ENCODE data around the gene TOP2A. TPM values are rescaled to one million over a fixed set of nuclear protein-coding genes. Genes with fewer than 3 reads are reported as not detected.

Gene TOP2A
- polyA plus RNA-seq, 1 experiment = 53.5 TPM

DNA sequence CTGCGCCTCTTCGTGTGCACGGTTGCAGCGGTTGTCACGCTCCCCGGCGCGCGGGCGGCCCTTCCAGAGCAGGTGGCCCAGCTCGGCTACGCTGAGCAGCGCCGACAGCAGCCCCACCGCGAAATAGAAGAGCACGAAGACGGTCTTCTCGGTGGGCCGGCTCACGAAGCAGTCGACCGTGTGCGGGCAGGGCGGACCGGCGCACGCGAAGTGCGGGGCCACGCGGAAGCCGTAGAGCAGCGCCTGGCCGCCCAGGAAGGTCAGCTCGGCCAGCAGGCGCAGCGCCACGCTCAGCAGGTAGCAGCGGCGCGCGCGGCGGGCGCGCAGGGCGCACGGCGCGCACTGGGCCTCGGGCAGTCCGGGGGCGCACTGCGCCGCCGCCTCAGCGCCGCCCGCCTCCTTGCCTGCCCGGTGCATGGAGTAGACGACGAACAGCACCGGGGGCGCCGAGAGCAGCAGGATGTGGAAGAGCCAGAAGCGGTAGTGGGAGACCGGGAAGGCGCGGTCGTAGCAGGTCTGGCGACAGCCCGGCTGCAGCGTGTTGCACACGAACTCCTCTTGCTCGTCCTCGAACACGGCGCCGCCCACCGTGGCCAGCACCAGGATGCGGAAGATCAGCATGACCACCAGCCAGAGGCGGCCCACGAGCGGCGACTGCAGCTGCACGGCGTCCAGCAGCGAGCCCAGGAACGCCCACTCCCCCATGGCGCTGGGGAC lies 54.4 kb downstream of the TOP2A start:
- no peak for DNase-seq (ENCODE audit: low read depth, low spot score)
- Histone ChIP-seq H3K9me3 (ENCODE audit: control insufficient read depth, insufficient read depth, low read length) (no peaks in the 10 kb centered on the region; the same call in 1 of the 2 replicates), H3K27me3 (ENCODE audit: control insufficient read depth, insufficient read depth, low read length) (no peaks in the 10 kb centered on the region), H3K4me3 (ENCODE audit: low read depth, low read length) (peak overlapping the region; percentile 59), H3K27ac (ENCODE audit: low read depth, low read length) (no peak overlapping the region)
- CTCF ChIA-PET = interaction anchor here (0.9 to 3.4 kb wide), 4 partner anchors 52 to 197 kb away, joined by 3 to 25 read pairs (median 14); no protein-coding TSS in a partner anchor
- POLR2A ChIA-PET = interaction anchor here (1.0 to 1.4 kb wide), 2 partner anchors 25 to 170 kb away, joined by 3 read pairs; no protein-coding TSS in a partner anchor
- TF ChIP-seq, protein P1, sequence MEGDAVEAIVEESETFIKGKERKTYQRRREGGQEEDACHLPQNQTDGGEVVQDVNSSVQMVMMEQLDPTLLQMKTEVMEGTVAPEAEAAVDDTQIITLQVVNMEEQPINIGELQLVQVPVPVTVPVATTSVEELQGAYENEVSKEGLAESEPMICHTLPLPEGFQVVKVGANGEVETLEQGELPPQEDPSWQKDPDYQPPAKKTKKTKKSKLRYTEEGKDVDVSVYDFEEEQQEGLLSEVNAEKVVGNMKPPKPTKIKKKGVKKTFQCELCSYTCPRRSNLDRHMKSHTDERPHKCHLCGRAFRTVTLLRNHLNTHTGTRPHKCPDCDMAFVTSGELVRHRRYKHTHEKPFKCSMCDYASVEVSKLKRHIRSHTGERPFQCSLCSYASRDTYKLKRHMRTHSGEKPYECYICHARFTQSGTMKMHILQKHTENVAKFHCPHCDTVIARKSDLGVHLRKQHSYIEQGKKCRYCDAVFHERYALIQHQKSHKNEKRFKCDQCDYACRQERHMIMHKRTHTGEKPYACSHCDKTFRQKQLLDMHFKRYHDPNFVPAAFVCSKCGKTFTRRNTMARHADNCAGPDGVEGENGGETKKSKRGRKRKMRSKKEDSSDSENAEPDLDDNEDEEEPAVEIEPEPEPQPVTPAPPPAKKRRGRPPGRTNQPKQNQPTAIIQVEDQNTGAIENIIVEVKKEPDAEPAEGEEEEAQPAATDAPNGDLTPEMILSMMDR (IDR thresholded peaks at IDR 0.05; ENCODE audit: low read depth, low read length) = no peak

DNA sequence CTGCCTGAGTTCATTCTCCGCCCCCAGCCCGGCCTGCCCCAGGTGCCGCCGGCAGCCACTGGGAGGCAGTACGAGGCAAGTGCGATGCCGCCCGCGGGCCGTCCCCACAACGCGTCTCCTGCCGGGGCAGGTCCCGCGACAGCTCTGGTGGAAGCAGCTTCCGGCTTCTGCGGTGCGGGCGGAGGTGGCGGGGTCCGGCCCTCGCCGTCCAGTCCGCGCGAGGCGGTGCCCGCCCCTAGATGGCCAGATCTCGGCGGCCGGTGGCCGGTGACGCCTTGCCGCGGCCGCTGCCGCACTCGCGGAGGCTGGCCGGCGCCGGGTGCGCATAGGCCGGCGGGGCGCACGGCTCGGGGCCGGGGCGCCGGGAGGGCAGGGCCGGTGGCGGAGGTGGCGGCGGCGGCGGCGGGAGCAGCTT lies 55.0 kb downstream of the TOP2A start:
- POLR2A ChIA-PET = interaction anchor here (1.0 to 1.4 kb wide), 2 partner anchors 26 to 170 kb away, joined by 3 read pairs; no protein-coding TSS in a partner anchor
- H3K27me3 ChIP-seq (ENCODE audit: control insufficient read depth, insufficient read depth, low read length) = no peaks in the 10 kb centered on the region
- H3K9me3 ChIP-seq (ENCODE audit: control insufficient read depth, insufficient read depth, low read length) = no peaks in the 10 kb centered on the region; the same call in 1 of the 2 replicates
- no peak overlapping the region for H3K27ac ChIP-seq (ENCODE audit: low read depth, low read length)
- TF ChIP-seq, protein P1 (IDR thresholded peaks at IDR 0.05; ENCODE audit: low read depth, low read length) = peak; percentile 70
- DNase-seq (ENCODE audit: low read depth, low spot score) = no peak
- H3K4me3 ChIP-seq (ENCODE audit: low read depth, low read length) = peak overlapping the region; percentile 59
- CTCF ChIA-PET = interaction anchor here (1.4 to 3.4 kb wide), 3 partner anchors 113 to 197 kb away, joined by 5 to 25 read pairs (median 20); no protein-coding TSS in a partner anchor

DNA sequence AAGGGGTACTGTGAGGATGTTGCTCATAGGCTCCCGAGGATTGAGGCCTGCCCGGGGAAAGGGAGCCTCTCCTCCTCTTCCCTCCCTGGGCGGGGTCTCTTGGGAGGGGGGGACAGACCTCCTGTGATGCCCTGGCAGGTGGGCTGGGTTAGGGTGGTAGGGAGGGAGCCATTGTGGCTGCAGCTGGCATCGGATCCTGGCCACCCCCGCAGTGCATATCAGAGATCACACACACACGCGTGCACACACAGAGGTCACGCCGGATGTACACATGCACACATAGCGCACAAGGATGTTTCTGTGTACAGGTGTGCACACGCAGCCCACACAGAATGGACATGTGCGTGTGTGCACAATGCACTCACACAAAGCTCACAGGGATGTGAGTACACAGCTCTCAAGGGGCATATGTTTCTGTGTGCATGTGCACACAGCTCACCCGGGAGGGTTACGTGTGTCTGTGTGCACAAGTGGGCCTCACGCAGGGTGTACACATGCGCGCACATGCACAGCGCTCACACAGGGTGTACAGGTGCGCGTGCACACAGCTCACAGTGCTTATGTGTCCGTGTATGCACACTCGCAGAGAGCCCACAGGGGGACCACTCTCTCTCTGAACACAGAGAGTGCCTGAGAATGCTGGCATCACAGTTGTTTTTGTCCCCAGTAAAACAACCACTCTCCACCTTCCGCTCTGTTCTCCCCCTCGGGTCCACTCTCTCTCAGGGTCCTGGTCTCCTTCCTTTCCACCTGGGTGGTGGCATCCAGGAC lies 55.6 kb downstream of the TOP2A start:
- peak overlapping the region; percentile 59 for H3K4me3 ChIP-seq (ENCODE audit: low read depth, low read length)
- TF ChIP-seq, protein P1 (IDR thresholded peaks at IDR 0.05; ENCODE audit: low read depth, low read length) = no peak
- DNase-seq (ENCODE audit: low read depth, low spot score) = no peak
- CTCF ChIA-PET = interaction anchor here (1.4 to 5.9 kb wide), 4 partner anchors 54 to 198 kb away, joined by 5 to 44 read pairs (median 22); partner anchors contain the start of gene TOP2A
- no peaks in the 10 kb centered on the region for H3K27me3 ChIP-seq (ENCODE audit: control insufficient read depth, insufficient read depth, low read length)
- POLR2A ChIA-PET = interaction anchor here (0.6 to 1.4 kb wide), 3 partner anchors 26 to 262 kb away, joined by 3 read pairs; partner anchors contain the start of gene NR1D1
- H3K9me3 ChIP-seq (ENCODE audit: control insufficient read depth, insufficient read depth, low read length) = no peaks in the 10 kb centered on the region; the same call in 1 of the 2 replicates
- no peak overlapping the region for H3K27ac ChIP-seq (ENCODE audit: low read depth, low read length)

DNA sequence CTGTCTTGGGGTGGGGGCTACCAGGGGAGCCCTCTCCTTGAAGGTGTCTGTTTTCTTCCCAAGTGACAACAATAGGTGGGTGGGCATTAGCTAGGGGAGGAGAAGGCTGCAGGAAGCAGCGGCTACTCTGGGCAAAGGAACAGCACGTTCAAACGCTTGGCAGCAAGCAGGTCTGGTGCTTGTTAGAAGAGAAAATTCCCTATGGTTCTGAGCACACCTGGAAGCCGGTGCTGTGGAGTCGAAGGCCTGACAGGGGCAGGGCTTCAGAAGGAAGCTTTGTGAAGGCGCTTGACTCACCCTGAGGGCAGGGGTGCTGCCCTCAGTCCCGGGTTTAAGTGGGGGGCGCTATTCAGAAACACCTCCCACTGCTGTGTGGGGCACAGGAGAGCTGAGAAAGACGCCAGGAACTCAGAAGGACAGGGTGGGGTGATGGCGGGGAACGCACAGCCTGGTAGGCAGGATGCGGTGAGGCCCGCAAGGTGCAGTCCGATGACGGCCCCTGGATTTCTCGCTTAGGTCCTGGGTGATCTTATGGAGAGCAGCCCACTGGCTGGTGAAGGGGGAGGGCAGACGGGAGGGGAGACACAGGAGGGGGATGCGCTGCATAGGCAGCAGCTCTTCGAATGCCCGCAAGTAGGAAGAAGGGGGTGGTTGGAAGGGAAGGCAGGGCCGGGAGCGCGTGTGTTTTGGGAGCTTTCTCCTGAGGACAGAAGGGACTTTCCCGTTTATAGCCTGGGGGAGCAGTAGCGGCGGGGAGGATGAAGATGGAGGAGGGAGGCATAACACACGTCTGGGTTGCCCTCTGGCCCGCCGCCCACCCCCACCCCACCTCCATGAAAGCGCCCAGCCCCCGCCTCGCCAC lies 56.4 kb downstream of the TOP2A start:
- H3K27ac ChIP-seq (ENCODE audit: low read depth, low read length) = no peak overlapping the region
- H3K27me3 ChIP-seq (ENCODE audit: control insufficient read depth, insufficient read depth, low read length) = no peaks in the 10 kb centered on the region
- DNase-seq (ENCODE audit: low read depth, low spot score) = no peak
- ChIA-PET CTCF (interaction anchor here (0.6 to 5.9 kb wide), 5 partner anchors 44 to 198 kb away, joined by 3 to 44 read pairs (median 20); partner anchors contain the start of gene TOP2A), POLR2A (interaction anchor here (0.5 to 0.6 kb wide), 2 partner anchors 95 to 261 kb away, joined by 3 to 8 read pairs; partner anchors contain the start of gene NR1D1)
- TF ChIP-seq, protein P1 (IDR thresholded peaks at IDR 0.05; ENCODE audit: low read depth, low read length) = no peak
- H3K9me3 ChIP-seq (ENCODE audit: control insufficient read depth, insufficient read depth, low read length) = no peaks in the 10 kb centered on the region; the same call in 1 of the 2 replicates
- H3K4me3 ChIP-seq (ENCODE audit: low read depth, low read length) = no peak overlapping the region
